Kidney epithelial cell (primary cell): ENCODE results near the gene SRGAP3. TPM values are rescaled to one million over a fixed set of nuclear protein-coding genes. Genes with fewer than 3 reads are reported as not detected.

ENCODE experiments used
- DNase-seq: peaks from one replicate; pipeline ENCODE4 v3.0.0-alpha.2; 2010; ENCODE audit warnings: low read depth
- H3K27me3 ChIP-seq: 2 replicates; pipeline ENCODE4 v1.6.0; 2011; ENCODE audit warnings: low read length; ENCODE audit not compliant: control insufficient read depth, insufficient read depth
- H3K36me3 ChIP-seq: 2 replicates; pipeline ENCODE4 v1.5.1; 2011; ENCODE audit warnings: low read length; ENCODE audit not compliant: control insufficient read depth, insufficient read depth
- H3K4me3 ChIP-seq: 2 replicates; pipeline ENCODE4 v1.5.1; 2011; ENCODE audit warnings: low read depth, mild to moderate bottlenecking, control low read depth, low read length
- total RNA-seq: library from RNA; depleted of rRNA; stranded (reverse); fragments of >200 nt; gene quantifications from 2 replicates; pipeline ENCODE4 v1.2.3, GENCODE V29; 2015
- TF ChIP-seq, protein P1 (sequence below): IDR thresholded peaks from 2 replicates; pipeline ENCODE4 v1.5.1; 2011; ENCODE audit warnings: mild to moderate bottlenecking, moderate library complexity, low read length, control low read depth, inconsistent platforms; ENCODE audit not compliant: insufficient read depth, poor library complexity, severe bottlenecking

SRGAP3 gene
- total RNA-seq, 1 donor from 2014 or later: 4.9 TPM

DNA sequence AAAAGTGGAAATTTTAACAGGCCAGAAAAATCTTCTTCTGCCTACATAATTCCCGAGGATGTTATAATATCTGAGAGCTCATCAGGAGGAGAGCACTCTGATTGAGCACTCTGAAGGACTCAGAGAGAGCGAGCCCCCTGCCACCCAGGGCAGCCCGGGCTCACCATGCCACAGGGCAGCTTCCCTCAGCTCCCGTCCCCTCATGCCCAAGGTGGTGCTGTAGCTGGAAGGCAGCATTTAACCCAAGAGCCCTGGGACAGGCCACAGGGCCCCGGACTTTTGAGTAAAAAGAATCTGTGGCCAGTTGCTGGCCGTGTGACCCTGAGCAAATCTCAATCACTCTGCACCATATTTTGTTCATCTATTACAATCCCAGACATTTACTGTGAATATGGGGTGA is 262.7 kb downstream of the SRGAP3 start:
- TF ChIP-seq, protein P1, sequence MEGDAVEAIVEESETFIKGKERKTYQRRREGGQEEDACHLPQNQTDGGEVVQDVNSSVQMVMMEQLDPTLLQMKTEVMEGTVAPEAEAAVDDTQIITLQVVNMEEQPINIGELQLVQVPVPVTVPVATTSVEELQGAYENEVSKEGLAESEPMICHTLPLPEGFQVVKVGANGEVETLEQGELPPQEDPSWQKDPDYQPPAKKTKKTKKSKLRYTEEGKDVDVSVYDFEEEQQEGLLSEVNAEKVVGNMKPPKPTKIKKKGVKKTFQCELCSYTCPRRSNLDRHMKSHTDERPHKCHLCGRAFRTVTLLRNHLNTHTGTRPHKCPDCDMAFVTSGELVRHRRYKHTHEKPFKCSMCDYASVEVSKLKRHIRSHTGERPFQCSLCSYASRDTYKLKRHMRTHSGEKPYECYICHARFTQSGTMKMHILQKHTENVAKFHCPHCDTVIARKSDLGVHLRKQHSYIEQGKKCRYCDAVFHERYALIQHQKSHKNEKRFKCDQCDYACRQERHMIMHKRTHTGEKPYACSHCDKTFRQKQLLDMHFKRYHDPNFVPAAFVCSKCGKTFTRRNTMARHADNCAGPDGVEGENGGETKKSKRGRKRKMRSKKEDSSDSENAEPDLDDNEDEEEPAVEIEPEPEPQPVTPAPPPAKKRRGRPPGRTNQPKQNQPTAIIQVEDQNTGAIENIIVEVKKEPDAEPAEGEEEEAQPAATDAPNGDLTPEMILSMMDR: no peak
- no peak overlapping the region for H3K4me3 ChIP-seq
- H3K27me3 ChIP-seq: no peaks in the 10 kb centered on the region

DNA sequence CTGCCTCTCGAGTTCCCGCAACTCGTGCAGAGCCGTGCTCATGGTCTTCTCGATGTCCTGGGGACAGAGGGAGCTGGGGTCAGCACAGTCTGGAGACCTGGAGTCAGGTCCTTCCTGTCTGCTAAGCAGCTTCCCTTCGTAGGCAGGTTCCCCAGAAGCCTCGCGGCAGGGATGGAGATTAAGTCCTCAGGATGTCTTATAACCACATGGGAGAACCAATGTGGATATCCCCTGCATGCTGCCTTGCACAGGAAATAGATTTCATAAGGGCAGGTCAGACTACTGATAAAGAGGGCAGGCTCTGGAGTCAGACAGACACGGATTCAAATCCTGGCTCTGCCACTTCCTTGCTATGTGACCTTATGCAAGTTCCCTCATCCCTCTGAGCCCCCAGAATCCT is 263.6 kb downstream of the SRGAP3 start:
- Histone ChIP-seq H3K27me3 (no peaks in the 10 kb centered on the region), H3K36me3 (no peaks in the 10 kb centered on the region), H3K4me3 (no peak overlapping the region)
- TF ChIP-seq, protein P1: no peak
- DNase-seq: no peak

More for the DNA sequence above, 262.7 kb downstream of the SRGAP3 start:
- DNase-seq: no peak
- H3K36me3 ChIP-seq: no peaks in the 10 kb centered on the region

DNA sequence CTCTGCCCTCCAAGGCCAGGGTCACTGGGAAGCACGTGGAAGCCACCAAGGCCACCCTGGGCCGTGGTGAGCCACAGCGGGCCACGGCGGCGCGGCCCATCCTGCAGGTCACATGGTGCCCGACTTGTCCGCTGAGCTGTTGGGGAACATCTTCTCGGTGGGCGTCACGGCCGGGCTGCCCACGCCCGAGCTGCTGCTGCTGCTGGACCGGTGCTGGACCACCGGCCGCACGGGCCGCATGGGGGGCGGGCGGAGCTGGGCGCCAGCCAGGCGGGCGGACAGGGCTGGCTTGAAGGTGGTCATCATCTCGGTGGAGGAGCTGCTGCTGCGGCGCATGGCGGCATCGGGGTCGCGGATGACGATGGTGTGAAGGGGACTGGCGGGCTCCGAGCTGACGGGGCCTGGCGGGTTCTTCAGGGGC is 264.0 kb downstream of the SRGAP3 start:
- no peak for DNase-seq
- Histone ChIP-seq H3K4me3 (no peak overlapping the region), H3K27me3 (no peaks in the 10 kb centered on the region), H3K36me3 (no peaks in the 10 kb centered on the region)
- TF ChIP-seq, protein P1: no peak

DNA sequence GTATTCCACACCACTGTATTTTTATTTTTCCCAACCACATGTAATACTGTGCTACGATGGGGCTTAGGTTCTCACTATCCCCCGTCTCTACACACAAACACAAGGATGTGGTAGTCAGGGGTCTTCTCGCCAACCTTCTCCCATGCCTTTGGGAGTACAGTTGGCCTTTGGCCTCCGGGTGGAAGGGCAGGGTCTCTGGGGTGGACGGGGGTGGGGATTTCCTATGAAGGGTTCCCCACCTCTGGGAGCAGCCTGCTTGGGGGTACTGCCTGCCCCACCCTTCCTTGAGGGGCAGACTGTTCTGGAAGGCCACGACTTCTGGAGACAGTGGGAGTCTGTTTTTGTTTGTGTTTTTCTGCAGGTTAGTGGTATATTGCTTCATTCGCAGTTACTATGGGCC is 264.9 kb downstream of the SRGAP3 start:
- DNase-seq: no peak
- Histone ChIP-seq H3K27me3 (no peaks in the 10 kb centered on the region), H3K36me3 (no peaks in the 10 kb centered on the region), H3K4me3 (no peak overlapping the region)
- TF ChIP-seq, protein P1: no peak

DNA sequence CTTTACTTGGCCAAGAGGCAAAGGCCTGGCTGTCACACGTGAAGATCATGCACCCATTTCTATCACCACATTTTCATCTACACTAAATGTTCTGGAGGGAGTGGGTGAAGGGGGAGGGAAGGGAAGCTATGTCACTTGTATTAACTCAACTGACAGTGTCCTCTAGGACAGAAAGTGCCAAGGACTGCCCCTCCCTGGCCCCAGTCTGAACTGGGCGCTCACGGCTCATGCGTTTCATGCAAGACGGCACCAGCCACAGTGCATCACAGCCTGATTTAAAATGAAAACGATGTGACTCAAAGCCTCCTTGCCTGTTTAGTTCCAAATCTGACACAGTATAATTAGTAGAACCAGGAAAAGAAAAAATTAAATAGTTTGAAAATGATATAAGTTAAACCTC is 265.4 kb downstream of the SRGAP3 start:
- Histone ChIP-seq H3K36me3 (no peaks in the 10 kb centered on the region), H3K27me3 (no peaks in the 10 kb centered on the region), H3K4me3 (no peak overlapping the region)
- TF ChIP-seq, protein P1: no peak
- no peak for DNase-seq

DNA sequence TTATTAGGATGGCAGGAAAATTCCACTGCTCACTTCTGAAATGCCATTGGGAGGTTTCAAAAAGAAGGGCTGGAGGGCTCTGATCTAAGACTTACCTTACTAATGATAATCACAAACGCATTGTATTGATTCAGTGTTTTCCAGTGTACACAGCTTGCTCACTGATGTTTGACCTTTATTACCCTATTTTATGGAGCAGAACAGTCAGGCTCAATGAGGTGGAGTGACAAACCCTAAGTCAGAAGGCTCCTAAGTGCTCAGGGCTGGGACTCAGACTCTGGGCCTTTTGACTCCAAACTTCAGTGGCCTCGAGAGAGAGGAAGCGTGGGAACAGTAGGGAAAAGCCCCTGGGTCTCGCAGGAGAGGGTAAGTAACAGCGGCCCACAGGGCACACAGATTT is 265.9 kb downstream of the SRGAP3 start:
- DNase-seq: no peak
- Histone ChIP-seq H3K27me3 (no peaks in the 10 kb centered on the region), H3K4me3 (no peak overlapping the region), H3K36me3 (no peaks in the 10 kb centered on the region)
- TF ChIP-seq, protein P1: no peak
